Suppressor macrophage (primary cell): ENCODE measurements around the gene GJE1.
"Not testable (repeated sequence)": the region's sequence is repeated elsewhere in the genome, so short reads cannot be mapped to it uniquely, and the experiment has no call there.

Experiments used
- DNase-seq, 4 experiments: peaks; one replicate each; pipeline ENCODE4 v3.0.0-alpha.2; 2020 to 2022
- total RNA-seq, 17 experiments: gene quantifications; one replicate each; lab custom pipeline; 2026; ENCODE audit warnings: mixed read lengths in 6 of 17, inconsistent platforms in 3 of 17; lab: John Stamatoyannopoulos, UW

GJE1 gene
- total RNA-seq = 0 to 0.99 (median 0) reads per million in 17 experiments

- DNase-seq = no peak
These were observed at the start of gene GJE1 for GRCh38 chr6:142132625-142133024. Gene GJE1 (plus strand): TSS chr6:142132925. CDS start chr6:142133159, 234 bp downstream.

GRCh38 chr6:142087950-142088857 lies 44.5 kb upstream of the GJE1 start:
- DNase-seq = no peak

GRCh38 chr6:142088858-142089216 lies 43.9 kb upstream of the GJE1 start:
- DNase-seq = peak in 1 of 4 experiments; percentile 15

- not testable (repeated sequence) for DNase-seq
These were observed 27.9 kb upstream of the GJE1 start for GRCh38 chr6:142104820-142105219.

GRCh38 chr6:142110820-142111219 lies 21.9 kb upstream of the GJE1 start:
- DNase-seq = not testable (repeated sequence)

GRCh38 chr6:142112451-142113061 lies 20.2 kb upstream of the GJE1 start:
- peak; percentile 83 to 89 (median 86) for DNase-seq

GRCh38 chr6:142117366-142117765 lies 15.4 kb upstream of the GJE1 start:
- DNase-seq = no peak

GRCh38 chr6:142118328-142118727 lies 14.4 kb upstream of the GJE1 start:
- DNase-seq = no peak

GRCh38 chr6:142118925-142119324 lies 13.8 kb upstream of the GJE1 start:
- DNase-seq = no peak

GRCh38 chr6:142121342-142121741 lies 11.4 kb upstream of the GJE1 start:
- DNase-seq = no peak

GRCh38 chr6:142130814-142131213 lies 1.9 kb upstream of the GJE1 start:
- no peak for DNase-seq

GRCh38 chr6:142138876-142139275 lies 6.2 kb downstream of the GJE1 start:
- no peak for DNase-seq

- not testable (repeated sequence) for DNase-seq
These were observed 8.8 kb downstream of the GJE1 start for GRCh38 chr6:142141531-142141930.

- DNase-seq = peak; percentile 97 to 100 (median 98)
These were observed 14.3 kb downstream of the GJE1 start, which contains the start of the genes NMBR and VTA1 for GRCh38 chr6:142146828-142147662. Gene NMBR (minus strand): TSS chr6:142147122. CDS start chr6:142088658, 58,464 bp downstream. Gene VTA1 (plus strand): TSS chr6:142147263. CDS start chr6:142147288, 25 bp downstream.

GRCh38 chr6:142152746-142153145 lies 20.0 kb downstream of the GJE1 start:
- no peak for DNase-seq

GRCh38 chr6:142153196-142153595 lies 20.5 kb downstream of the GJE1 start:
- DNase-seq = no peak

GRCh38 chr6:142154336-142154735 lies 21.6 kb downstream of the GJE1 start:
- no peak for DNase-seq

- DNase-seq = no peak
These were observed 22.4 kb downstream of the GJE1 start for GRCh38 chr6:142155091-142155490.

GRCh38 chr6:142155895-142156757 lies 23.4 kb downstream of the GJE1 start:
- DNase-seq = peak in 3 of 4 experiments; percentile 4 to 63 (median 51)

GRCh38 chr6:142156758-142157068 lies 24.0 kb downstream of the GJE1 start:
- not testable (repeated sequence) for DNase-seq

GRCh38 chr6:142162780-142163179 lies 30.1 kb downstream of the GJE1 start:
- no peak for DNase-seq

- DNase-seq = no peak
These were observed 32.5 kb downstream of the GJE1 start for GRCh38 chr6:142165227-142165626.
